Limb (tissue), 2 donors: ENCODE measurements around the gene UBR4.

ENCODE experiments used
- DNase-seq, 2 donors: peaks; one replicate each; pipeline ENCODE4 v3.0.0-alpha.2; 2016; ENCODE audit errors: extremely low spot score in 2 of 2

UBR4 gene

DNA sequence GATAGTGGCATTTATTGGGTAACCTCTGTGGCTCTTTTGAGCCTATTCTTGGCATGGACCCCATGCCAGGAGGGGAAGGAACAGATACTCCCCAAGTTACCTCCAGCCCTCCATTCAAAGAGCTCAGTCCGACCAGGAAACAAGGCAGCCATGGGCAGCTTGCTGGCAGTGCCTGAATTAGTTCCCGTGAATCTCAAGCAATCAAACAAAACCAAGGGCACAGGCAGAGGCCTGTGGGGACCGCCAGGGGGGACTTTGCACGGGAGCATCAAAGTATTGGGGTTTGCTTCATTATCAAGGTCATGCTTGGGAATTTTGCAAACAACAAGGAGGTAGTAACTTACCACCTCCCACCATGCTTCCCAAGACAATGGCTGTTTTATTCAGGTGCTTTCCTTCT lies 172.4 kb downstream of the UBR4 start:
- no peak for DNase-seq

DNA sequence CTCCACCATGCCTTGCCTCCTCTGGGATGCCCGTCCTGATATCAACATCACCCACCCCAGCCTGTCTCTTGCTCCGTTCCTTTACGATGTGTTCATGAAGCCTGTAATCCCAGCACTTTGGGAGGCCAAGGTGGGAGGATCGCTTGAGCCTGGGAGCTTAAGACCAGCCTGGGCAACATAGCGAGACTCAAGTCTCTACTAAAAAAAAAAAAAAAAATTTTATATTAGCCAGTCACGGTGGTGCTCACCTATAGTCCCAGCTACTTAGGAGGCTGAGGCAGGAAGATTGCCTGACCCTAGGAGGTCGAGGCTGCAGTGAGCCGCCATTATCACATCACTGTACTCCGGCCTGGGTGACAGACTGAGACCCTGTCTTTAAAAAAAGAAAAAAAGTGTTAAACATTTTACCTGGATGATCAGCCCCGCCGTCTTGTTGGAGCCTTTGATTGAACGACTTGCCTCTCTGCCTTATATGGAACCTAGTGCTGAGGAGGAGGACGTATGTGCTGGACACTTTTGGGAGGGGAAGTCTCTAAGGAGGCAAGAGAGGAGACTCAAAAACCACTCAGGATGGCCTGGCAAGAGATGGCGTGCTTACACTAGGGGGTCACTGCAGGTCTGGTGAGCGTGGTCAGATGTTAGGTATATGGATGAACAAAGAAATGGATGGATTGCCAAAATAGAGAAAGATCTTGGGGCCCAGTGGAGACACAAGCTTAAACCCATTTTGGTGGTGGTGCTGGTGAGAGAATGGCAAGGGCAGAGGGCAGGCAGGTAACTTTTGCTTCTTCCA lies 173.1 kb downstream of the UBR4 start:
- DNase-seq = no peak

DNA sequence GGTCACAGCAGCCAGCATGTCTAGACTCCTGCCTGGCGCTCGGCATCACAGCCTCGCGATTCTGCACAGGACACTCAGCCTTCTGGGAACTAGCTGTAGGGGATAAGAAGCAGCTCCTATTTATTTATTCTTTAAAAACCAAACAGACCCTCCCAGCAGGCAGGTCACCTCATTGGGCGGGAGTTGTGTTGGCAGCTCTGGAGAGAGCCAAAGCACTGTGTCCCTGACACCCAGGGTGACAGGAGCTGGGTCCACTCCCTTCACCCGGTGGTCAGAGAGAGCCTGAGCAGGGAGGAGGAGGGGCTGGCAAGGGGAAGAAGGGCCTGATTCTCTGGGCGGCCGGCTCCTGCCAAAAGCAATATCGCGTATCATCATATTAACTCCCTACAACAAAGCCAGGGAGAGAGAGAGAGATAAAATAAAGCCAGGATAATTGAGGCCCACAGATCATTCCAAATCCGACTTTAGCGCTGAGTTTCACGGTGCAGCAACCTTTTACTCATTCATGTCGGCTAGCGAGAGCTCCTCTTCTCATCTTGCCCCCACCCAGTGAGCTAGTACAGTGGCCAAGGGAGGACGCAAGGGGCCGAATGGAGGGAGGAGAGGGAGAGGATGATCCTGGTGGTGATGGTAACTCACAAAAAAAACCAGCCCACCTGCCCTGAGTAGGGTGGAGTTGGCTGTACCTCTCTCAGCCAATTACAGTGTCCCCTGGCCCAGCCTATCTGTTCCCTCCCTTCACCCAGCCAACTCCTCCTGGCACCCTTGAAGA lies 173.8 kb downstream of the UBR4 start:
- DNase-seq = no peak

DNA sequence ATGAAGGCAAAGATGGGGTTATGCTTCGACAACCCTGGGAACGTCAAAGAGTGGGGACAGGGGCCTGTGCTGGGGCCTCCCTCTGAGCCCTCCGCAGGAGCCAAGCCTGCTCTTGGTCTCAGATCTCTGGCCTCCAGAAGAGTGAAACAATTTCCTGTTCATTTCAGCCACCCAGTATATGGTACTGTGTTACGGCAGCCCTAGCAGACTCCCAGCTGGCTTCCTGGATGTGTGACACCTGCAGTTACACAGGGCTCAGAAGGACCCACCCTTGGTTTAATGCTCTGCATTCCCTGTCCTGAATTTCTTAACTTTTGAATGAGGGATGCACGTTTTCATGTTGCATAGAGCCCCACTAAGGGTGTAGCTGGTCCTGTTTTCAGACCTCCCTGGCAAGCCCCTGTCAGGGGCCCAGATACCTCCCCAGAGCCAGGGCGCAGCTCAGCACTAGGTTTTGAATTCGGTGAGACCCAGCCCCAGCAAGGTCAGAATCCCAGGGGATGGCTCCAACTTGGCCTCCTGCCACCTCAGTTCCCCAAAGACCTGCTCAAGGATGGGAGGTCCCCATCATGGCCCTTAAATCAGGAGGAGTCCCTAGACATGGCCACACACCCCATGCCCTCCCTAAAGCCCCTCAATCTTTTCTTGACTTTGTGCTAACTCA lies 174.6 kb downstream of the UBR4 start:
- no peak for DNase-seq

DNA sequence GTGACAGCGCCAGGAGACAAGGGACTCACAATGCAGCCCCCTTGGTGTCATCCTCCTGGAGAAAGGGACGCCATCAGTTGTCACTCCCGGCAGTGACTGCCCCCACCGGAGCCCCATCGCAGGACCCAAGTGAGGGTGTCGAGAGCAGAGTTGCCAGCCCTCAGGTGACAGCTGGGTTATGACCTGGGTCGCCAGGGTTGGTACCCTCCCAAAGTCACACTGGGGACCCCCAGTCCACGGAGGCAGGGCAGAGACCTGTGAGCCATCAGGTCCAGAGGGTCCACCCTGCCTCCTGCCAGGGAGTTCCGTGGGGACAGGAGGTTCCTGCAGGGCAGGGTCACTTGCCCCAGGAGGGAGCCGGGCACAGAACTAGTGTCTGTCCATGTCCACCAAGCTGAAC lies 175.3 kb downstream of the UBR4 start:
- no peak for DNase-seq

DNA sequence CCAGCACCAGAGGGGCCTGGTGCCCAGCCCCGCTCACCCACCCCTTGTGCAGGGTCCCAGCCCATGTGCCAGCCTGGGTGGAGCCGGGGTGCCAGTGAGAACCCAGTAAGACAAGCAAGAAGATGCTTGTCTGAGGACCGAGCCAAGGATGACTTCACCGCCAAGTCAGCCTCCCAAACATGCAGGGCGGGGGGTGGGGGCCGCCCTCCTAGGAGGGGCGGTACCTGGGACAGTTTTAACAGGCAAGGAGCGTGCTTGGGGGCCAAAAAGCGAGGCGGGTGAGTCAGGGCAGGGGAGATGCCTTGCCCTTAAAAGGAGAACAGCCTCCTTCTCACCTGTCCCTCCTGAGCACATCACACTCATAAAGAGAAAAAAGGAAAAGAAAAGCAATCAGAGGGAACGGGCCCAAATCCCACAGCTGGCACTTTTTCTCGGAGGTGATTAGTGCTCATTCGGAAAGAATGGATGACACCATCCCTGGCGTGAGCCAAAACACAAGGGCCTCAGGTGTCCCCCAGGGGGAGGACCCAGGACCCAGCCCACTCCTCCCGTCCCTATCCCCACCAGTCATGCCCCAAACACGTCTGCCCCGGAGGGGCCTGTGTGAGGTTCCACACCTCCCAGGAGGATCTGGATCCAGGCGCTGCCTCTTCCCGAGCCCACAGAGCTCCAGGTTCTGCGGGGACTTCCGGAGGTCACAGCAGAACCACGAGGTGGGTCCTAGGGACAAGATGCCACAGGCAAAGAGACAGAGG lies 176.0 kb downstream of the UBR4 start:
- no peak for DNase-seq

DNA sequence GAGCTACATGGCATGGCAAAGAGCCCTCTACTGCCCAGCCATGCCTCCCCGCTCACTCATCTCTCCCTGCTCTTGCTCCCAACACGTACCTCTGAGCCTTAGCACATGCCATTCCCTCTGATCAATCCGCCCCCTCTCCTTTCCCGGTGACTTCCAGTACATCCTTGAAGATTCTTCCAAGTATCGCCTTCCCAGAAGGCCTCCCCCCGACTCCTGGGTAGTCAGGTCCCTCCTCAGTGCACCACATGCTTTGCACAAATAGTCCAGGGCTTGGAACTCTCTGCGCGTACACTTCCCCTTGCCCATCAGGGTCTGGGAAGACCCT lies 176.6 kb downstream of the UBR4 start:
- no peak for DNase-seq

DNA sequence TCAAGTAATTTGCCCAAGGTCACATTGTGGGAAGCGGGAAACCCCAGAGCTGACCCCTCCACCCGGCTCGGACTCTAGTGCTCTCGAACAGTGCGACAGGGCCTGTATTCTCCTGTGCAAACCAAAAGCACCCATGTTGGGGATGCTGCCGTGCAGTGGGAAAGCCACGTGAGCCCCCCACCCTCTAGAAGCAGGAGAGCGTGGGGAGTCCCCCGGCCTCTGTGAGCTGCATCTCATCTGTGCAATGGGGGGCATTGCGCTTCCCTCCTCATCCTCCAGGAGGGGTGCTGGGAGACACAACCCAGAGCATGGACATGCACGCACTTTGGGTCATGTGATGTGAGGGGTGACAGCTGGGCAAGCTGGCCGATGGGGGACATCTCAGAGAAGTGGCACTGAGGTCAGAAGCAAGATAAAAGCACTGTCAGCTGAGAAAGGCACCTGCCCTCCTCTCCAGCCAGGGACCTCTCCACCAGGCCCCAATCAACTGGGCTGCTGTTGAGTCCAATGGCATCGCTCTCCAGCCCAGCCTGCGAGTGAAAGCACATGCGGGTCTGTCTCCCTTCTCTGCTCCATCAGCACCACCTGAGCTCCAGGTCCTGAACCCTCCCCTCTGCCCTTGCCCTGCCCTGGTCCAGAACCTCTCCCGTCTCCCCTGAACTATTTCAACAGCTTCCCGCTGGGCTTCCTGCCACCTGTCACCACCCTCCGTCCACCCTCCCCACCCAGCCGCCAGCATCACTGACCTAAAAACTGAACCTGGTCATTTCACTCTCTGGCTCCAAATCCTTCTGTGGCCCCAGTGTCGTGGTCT lies 177.2 kb downstream of the UBR4 start:
- DNase-seq = no peak

DNA sequence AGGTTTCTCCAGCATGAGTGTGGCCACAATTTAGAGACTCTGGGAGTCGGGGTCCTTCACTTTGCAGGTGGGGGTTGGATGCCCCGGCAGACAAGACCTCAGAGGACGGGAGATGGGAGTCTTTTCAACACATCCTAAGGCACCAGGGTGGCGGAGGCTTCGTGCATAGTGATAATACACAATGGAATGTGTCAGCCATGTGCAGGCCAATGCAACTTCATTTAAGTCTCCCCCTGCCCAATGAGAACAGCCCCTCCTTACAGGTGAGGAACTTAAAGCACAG lies 177.7 kb downstream of the UBR4 start:
- no peak for DNase-seq

DNA sequence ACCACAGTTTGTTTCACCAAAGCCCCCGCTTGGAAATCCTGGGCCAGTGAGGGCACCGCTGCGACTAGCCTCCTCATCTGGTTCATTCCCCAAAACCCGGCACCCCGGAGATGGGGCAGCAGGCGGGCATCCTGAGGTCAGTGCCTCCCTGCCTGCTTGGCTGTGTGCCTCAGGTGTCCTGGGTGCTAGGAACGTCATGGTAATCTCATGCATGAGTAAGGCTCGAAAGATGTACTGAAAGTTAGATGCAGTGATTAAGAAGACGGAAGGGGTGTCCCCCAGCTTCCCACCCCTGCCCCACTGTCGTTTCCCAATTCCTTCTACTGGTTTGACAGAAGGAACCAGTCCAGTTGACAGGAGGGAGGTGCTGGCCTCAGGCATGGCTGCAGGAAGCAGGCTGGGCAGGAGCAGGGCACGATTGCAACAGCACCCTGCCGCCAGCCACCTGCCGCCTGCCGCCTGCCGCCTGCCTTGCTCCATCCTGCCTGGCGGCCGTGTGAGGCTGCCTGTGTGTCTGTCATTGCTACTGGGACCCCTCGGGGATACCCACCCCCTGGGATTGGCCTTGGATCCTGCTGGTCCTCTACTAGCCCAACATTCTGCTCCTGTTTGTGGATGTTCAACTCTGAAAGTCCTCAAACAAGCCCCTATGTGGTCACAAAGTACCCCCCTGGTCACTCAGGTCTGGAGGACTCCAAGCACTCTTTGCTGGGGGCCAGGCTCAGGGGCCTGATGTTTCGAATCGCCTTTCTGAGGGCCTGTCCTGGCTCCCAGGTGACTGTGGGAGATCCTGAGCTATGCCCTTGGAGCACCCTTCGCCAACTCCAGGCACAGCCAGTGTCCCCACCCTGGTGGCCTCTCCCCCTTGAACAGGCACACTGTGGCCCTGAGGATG lies 180.6 kb downstream of the UBR4 start:
- DNase-seq = no peak

DNA sequence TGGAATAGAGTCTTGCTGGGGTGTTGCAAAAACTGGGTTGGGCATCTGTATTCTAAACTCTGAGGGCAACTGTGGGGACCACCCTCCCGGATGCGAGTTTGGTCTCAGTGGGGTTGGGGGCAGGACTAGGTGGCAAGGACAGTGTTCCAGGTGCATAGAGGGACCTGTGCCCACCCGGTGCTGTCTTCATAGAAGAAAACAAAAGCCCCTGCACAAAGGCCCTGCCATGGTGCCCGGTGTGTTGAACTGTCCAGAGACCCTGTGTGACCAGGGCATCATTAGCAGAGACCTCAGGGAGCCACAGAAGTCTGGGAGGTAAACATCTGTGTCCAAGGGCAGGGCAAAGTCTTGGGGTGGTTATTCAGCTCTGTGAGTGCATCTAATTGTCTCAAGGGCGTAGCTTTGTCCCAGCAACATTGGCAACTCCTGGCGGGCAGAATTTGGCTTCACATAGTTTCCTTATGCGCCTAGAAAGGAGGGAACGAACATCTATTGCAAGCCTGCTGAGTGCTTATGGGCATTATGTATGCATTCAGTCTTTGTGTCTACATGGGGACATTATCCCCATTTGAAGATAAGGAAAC lies 181.4 kb downstream of the UBR4 start:
- no peak for DNase-seq

DNA sequence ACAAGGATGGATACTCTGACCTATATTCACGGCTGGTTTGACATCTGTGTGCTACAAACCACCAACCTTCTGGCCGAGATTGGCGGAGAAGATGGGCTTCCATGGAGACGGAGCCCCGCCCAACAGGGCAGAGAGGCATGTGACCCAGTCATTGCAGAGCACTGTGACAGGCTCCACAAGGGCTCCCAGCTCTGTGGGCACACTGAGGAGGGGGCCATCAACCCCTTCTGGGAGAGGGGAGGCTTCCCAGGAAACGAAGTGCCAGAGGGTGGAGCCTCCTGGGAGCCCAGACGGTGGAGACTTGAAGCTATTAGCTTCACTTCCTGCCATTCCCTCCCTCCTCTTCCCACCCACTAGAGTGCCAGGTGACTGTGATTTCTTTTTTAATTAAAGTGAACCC lies 182.0 kb downstream of the UBR4 start:
- DNase-seq = no peak
